SH-SY5Y (cell line): ENCODE results near the gene HSPB6.

Experiments
- GATA2 ChIP-seq: IDR thresholded peaks from 2 replicates; pipeline ENCODE4 v1.6.1; 2011; ENCODE audit warnings: mild to moderate bottlenecking, low read depth, low read length
- GATA3 ChIP-seq: IDR thresholded peaks from 2 replicates; pipeline ENCODE4 v1.6.1; 2011; ENCODE audit warnings: low read depth, mild to moderate bottlenecking, low read length, moderate library complexity

DNA sequence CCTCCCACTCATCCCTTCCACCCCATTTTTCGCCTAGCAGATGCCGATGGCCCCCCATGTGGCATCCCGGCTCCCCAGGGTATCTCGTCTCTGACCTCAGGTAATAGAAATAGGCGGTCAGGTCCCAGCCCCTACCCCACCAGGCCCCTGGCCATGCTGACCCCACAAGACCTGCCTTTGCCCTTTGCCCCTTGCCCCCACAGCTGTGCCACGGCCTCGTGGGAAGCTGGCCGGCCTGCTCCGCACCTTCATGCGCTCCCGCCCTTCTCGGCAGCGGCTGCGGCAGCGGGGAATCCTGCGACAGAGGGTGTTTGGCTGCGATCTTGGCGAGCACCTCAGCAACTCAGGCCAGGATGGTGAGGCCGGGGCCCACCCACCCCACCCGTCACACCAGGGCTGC lies 23.9 kb upstream of the HSPB6 start:
- TF ChIP-seq GATA2 (no peak), GATA3 (no peak)
